Dendritic cell treated with granulocyte-macrophage colony-stimulating factor and Interleukin-4, amounts not matched to agents 40 ng/mL and 50 ng/mL, for 4 days (primary cell): ENCODE results near the gene DHRSX.
A peak's percentile ranks its signal among the peaks of the same experiment; 100 is the strongest.

Experiments
- H3K27ac Mint-ChIP-seq: one replicate; pipeline ENCODE4 v1.8.0; 2022; ENCODE audit warnings: mild to moderate bottlenecking, mixed read lengths
- H3K27me3 Mint-ChIP-seq: one replicate; pipeline ENCODE4 v1.8.0; 2022; ENCODE audit warnings: mild to moderate bottlenecking, mixed read lengths
- H3K36me3 Mint-ChIP-seq: one replicate; pipeline ENCODE4 v1.8.0; 2022; ENCODE audit warnings: low read depth, mixed read lengths
- H3K4me1 Mint-ChIP-seq: one replicate; pipeline ENCODE4 v1.8.0; 2022; ENCODE audit warnings: low read depth, mixed read lengths
- H3K4me3 Mint-ChIP-seq: one replicate; pipeline ENCODE4 v1.8.0; 2022; ENCODE audit warnings: mild to moderate bottlenecking, moderate library complexity, mixed read lengths
- H3K9me3 Mint-ChIP-seq: one replicate; pipeline ENCODE4 v1.8.0; 2022; ENCODE audit warnings: mixed read lengths
- intact Hi-C: fragments of 100-400 bp; cut with micrococcal nuclease; formaldehyde crosslinking; loops from one replicate; pipeline ENCODE4 v1.15.0; 2022

DHRSX gene, protein sequence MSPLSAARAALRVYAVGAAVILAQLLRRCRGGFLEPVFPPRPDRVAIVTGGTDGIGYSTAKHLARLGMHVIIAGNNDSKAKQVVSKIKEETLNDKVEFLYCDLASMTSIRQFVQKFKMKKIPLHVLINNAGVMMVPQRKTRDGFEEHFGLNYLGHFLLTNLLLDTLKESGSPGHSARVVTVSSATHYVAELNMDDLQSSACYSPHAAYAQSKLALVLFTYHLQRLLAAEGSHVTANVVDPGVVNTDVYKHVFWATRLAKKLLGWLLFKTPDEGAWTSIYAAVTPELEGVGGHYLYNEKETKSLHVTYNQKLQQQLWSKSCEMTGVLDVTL

DNA sequence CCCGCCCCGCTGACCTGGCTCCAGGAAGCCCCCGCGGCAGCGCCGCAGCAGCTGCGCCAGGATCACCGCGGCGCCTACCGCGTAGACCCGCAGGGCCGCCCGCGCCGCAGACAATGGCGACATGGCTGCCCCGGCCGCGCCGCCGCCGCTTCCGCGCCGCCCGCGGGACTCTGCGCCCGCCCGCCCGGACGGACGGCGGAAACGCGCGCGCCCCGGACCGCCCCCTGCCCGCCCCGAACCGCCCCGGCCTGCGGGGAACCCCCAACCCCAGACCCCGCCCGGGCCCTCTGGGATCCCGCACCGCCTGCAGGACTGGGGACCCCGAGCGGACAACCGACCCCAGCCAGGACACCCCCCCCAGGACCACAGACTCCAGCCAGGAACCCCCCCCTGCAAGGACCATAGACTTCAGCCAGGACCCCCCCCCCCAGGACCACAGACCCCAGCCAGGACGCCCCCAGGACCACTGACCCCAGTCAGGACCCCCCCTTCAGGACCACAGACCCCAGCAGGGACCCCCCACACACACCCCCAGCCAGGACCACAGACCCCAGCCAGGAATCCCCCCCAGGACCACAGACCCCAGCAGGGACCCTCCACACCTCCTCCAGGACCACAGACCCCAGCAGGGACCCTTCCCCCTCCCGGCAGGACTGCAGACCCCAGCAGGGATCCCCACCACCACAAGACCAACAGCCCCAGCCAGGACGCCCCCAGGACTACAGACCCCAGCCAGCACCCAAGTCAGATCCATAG, at the start of gene DHRSX, which contains the start of gene ZBED1:
DHRSX (minus strand) TSS at position 174 of the 756 bp plus-strand sequence; CDS start at position 123, 51 bp downstream.
ZBED1 (minus strand) TSS at position 174 of the 756 bp plus-strand sequence. CDS start 10,257 bp downstream, outside the sequence.
- no peaks in the 10 kb centered on the region for H3K9me3 Mint-ChIP-seq
- H3K27ac Mint-ChIP-seq: peak within 1 kb of the TSS; percentile 87
- peak within 1 kb of the TSS; percentile 82 for H3K4me3 Mint-ChIP-seq
- peaks cover 20% of the 10 kb centered on the region for H3K4me1 Mint-ChIP-seq
- intact Hi-C loops: loop anchor here (10.0 kb wide), 1 partner anchor 836 kb away; no protein-coding TSS in a partner anchor
- H3K27me3 Mint-ChIP-seq: no peaks in the 10 kb centered on the region
- H3K36me3 Mint-ChIP-seq: peaks cover 9% of the 10 kb centered on the region

GRCh38 chrX:2549876-2550275, 49.1 kb upstream of the DHRSX start:
- intact Hi-C loops: no loop called here
- Mint-ChIP-seq H3K4me1 (no peaks in the 10 kb centered on the region), H3K36me3 (no peaks in the 10 kb centered on the region), H3K4me3 (no peak overlapping the region), H3K9me3 (peaks cover 21% of the 10 kb centered on the region), H3K27me3 (peaks cover 6% of the 10 kb centered on the region), H3K27ac (no peak overlapping the region)

GRCh38 chrX:2548711-2549423, 48.1 kb upstream of the DHRSX start:
- H3K4me3 Mint-ChIP-seq: no peak overlapping the region
- H3K36me3 Mint-ChIP-seq: no peaks in the 10 kb centered on the region
- intact Hi-C loops: no loop called here
- peaks cover 7% of the 10 kb centered on the region for H3K27me3 Mint-ChIP-seq
- no peaks in the 10 kb centered on the region for H3K4me1 Mint-ChIP-seq
- H3K9me3 Mint-ChIP-seq: peaks cover 18% of the 10 kb centered on the region
- no peak overlapping the region for H3K27ac Mint-ChIP-seq

DNA sequence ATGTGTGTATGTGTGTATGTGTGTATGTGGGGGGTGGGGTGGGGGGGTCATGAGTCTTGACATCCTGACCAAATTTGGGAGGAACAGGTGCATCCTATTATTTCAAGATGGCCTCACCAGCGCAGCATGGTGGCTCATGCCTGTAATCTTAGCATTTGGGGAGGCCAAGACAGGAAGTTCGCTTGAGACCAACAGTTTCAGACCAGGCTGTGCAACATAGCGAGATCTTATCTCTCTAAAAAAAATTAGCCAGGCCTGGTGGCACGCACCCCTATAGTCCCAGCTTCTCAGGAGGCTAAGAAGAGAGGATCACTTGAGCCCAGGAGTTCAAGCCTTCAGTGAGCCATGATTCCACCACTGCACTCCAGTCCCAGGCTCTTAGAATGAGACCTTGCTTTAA, 47.0 kb upstream of the DHRSX start:
- H3K27me3 Mint-ChIP-seq: peaks cover 5% of the 10 kb centered on the region
- peaks cover 18% of the 10 kb centered on the region for H3K9me3 Mint-ChIP-seq
- no peak overlapping the region for H3K27ac Mint-ChIP-seq
- no peaks in the 10 kb centered on the region for H3K4me1 Mint-ChIP-seq
- H3K36me3 Mint-ChIP-seq: no peaks in the 10 kb centered on the region
- intact Hi-C loops: no loop called here
- no peak overlapping the region for H3K4me3 Mint-ChIP-seq

GRCh38 chrX:2546496-2546895, 45.7 kb upstream of the DHRSX start:
- H3K4me3 Mint-ChIP-seq: no peak overlapping the region
- intact Hi-C loops: no loop called here
- H3K4me1 Mint-ChIP-seq: no peaks in the 10 kb centered on the region
- H3K27ac Mint-ChIP-seq: no peak overlapping the region
- peaks cover 18% of the 10 kb centered on the region for H3K9me3 Mint-ChIP-seq
- H3K36me3 Mint-ChIP-seq: no peaks in the 10 kb centered on the region
- peaks cover 2% of the 10 kb centered on the region for H3K27me3 Mint-ChIP-seq

DNA sequence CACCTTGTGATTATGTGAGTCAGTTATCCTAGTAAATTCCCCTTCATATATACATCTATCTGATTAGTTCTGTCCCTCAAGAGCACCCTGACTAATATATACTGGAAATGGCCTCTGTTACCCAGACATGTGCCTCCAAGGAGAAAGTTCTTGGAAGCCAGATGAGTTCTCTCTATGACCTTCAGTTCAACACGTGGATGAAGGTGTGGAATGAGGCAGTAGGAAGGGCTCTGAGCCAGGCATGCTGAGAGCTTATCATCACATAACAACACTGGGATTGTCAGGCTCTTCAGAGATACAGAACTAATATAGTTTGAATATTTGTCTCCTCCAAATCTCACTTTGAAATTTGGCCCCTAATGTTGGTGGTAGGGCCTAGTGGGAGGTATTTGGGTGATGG, 44.4 kb upstream of the DHRSX start:
- Mint-ChIP-seq H3K9me3 (peaks cover 18% of the 10 kb centered on the region), H3K27me3 (peaks cover 2% of the 10 kb centered on the region), H3K4me3 (no peak overlapping the region), H3K36me3 (no peaks in the 10 kb centered on the region), H3K4me1 (no peaks in the 10 kb centered on the region), H3K27ac (no peak overlapping the region)
- intact Hi-C loops: no loop called here

DNA sequence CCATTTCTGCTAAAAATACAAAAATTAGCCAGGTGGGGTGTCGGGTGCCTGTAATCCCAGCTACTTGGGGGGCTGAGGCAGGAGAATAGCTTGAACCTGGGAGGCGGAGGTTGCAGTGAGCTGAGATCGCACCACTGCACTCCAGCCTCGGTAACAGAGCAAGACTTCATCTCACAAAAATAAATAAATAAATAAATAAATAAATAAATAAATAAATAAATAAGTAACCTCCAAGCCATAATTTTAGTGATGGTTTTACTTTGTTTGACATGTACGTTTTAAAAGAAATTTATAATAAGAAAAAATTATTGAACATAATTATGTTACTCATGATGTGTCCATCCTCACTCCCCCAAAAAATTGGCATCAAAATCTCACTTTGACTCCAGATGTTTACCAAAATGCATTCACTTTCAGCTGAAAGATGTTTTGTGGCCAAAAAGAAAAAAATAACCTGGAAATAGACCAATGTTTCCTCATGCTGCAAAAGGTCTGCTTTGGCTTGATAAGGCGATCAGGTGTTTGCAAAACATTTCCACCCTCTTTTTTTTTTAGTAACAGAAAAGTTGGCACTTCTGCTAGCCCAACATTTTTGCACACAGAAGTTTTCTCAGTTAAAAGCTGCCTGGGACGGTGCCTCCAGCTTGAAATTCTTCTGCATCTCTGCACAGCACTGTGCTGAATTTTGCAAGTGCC, 42.2 kb upstream of the DHRSX start:
- H3K36me3 Mint-ChIP-seq: no peaks in the 10 kb centered on the region
- intact Hi-C loops: no loop called here
- H3K27ac Mint-ChIP-seq: no peak overlapping the region
- no peak overlapping the region for H3K4me3 Mint-ChIP-seq
- peaks cover 18% of the 10 kb centered on the region for H3K9me3 Mint-ChIP-seq
- peaks cover 5% of the 10 kb centered on the region for H3K4me1 Mint-ChIP-seq
- H3K27me3 Mint-ChIP-seq: peaks cover 3% of the 10 kb centered on the region

DNA sequence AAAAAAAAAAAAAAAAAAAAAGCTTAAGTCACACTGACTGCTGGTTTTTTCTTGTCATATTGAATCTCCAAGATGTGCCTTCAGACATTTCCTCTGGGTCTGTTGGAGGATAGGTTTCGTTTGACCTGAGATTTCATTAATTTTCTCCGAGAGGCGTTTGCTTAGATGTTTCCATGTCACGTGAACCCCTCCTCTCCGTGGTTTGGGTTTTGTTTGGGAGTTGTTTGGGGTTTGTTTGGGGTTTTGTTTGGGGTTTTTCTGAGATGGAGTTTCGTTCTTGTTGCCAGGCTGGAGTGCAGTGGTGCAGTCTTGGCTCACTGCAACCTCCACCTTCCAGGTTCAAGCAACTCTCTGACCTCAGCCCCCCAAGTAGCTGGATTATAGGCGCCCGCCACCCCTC, 40.8 kb upstream of the DHRSX start:
- peaks cover 5% of the 10 kb centered on the region for H3K4me1 Mint-ChIP-seq
- no peak overlapping the region for H3K27ac Mint-ChIP-seq
- no peaks in the 10 kb centered on the region for H3K36me3 Mint-ChIP-seq
- H3K9me3 Mint-ChIP-seq: peaks cover 15% of the 10 kb centered on the region
- H3K4me3 Mint-ChIP-seq: no peak overlapping the region
- intact Hi-C loops: no loop called here
- peaks cover 9% of the 10 kb centered on the region for H3K27me3 Mint-ChIP-seq

DNA sequence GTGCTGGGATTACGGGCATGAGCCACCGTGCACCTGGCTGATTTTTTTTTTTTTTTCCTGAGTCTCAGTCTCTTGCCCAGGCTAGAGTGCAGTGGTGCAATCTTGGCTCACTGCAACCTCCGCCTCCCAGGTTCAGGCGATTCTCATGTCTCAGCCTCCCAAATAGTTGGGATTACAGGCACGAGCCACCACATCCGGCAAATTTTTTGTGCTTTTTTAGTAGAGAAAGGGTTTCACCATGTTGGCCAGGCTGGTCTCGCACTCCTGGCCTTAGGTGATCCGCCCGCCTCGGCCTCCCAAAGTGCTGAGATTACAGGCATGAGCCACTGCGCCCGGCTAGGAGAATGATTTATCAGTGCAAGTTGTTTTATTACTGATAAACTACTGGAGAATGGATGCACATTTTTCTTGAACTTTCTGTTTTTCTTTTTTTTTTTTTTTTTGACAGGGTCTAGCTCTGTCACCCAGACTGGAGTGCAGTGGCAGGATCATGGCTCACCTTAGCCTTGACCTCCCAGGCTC, 39.7 kb upstream of the DHRSX start:
- Mint-ChIP-seq H3K9me3 (peaks cover 4% of the 10 kb centered on the region), H3K27ac (no peak overlapping the region), H3K36me3 (no peaks in the 10 kb centered on the region), H3K4me3 (no peak overlapping the region), H3K27me3 (peaks cover 9% of the 10 kb centered on the region), H3K4me1 (peaks cover 5% of the 10 kb centered on the region)
- intact Hi-C loops: no loop called here

DNA sequence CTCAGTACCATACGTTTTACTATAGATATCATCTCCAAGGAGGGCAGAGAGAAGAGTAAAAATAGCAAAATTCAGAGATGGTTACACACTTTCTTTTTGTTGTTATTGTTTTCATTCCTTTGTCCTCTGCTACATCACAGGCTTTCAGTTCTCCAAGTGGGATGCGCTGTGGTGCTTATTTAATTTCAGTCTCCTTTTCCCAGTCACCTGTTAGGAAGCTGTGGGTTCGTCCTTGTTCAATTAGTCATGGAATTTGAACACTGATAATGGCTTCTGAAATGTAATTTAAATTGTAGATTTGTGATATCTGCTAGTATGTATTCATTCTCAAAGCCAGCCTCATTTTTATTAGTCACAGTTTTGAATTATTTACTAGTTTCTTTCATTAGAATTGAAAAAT, 38.8 kb upstream of the DHRSX start:
- Mint-ChIP-seq H3K27me3 (peaks cover 9% of the 10 kb centered on the region), H3K36me3 (no peaks in the 10 kb centered on the region), H3K9me3 (no peaks in the 10 kb centered on the region), H3K4me3 (no peak overlapping the region), H3K4me1 (peaks cover 5% of the 10 kb centered on the region), H3K27ac (no peak overlapping the region)
- intact Hi-C loops: no loop called here

DNA sequence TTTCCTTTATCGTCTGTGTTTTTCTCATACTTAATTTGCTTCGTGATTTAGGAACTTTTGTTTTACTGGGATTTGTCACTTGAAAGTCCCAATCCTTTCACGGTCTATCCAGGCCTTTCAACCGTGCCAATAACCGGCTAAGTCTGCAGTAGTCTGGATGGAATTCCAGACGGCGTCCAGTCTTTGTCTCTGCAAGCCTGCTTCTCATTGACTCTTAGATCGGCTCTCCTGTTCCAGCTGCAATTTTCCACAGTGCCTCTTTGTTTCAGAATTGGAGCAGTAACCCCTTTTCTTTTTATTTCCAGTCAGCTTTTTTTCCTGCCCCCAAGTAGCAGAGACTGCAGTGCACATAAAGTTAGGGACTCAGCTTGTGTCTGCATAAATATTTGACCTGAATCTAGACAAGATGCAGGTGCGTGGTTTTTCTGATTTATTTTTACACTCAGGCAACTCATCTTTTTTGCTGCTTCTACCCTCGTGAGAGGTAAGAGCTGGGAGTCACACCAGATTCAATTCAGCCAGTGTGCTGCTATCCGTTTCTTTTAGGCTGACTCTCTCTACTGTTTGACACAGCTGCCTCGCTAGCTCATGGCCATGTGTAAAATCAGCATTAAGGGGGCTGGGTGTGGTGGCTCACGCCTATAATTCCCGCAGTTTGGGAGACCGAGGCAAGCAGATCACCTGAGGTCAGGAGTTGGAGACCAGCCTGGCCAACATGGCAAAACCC, 37.4 kb upstream of the DHRSX start:
- peaks cover 5% of the 10 kb centered on the region for H3K4me1 Mint-ChIP-seq
- H3K36me3 Mint-ChIP-seq: no peaks in the 10 kb centered on the region
- no peak overlapping the region for H3K27ac Mint-ChIP-seq
- intact Hi-C loops: no loop called here
- H3K9me3 Mint-ChIP-seq: no peaks in the 10 kb centered on the region
- peaks cover 6% of the 10 kb centered on the region for H3K27me3 Mint-ChIP-seq
- H3K4me3 Mint-ChIP-seq: no peak overlapping the region

DNA sequence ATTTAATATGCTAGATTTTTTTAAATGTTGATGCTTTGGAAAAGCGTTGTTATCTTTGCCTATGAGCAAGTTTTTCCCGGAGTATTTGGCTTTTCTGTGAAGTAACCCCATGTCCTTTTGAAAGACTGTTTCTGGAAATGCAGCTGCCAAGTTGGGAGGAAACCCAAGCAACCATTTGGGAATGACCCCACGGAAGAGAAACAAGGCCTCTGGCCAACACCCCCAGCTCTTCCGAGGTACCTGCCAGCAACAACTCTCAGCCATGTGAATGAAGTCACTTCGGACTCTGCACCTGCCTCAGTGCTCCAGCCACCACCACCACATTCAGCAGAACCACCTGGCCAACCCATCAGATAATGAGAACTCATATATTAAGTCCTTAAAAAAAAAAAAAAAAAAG, 36.2 kb upstream of the DHRSX start:
- intact Hi-C loops: no loop called here
- no peaks in the 10 kb centered on the region for H3K9me3 Mint-ChIP-seq

DNA sequence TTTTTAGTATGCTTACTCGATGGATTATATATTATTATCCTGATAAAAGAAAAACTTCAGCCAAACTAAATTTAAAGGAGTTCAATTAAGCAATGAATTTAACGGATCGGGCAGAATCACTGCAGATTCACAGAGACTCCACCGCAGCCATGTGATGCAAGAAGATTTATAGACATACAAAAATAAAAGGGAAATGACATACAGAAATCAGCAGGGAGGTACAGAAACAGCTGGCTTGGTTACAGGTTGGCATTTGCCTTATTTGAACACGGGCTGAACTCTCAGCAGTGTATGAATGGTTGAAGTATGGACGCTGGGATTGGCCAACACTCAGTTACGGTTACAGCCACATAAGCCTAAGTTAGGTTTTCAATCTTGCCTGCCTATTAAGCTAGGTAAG, 35.4 kb upstream of the DHRSX start:
- Mint-ChIP-seq H3K27me3 (peaks cover 6% of the 10 kb centered on the region), H3K4me3 (no peak overlapping the region), H3K36me3 (no peaks in the 10 kb centered on the region), H3K9me3 (no peaks in the 10 kb centered on the region), H3K4me1 (peaks cover 5% of the 10 kb centered on the region), H3K27ac (no peak overlapping the region)
- intact Hi-C loops: no loop called here

More for the DNA sequence above, 36.2 kb upstream of the DHRSX start:
- Mint-ChIP-seq H3K27ac (no peak overlapping the region), H3K36me3 (no peaks in the 10 kb centered on the region), H3K4me3 (no peak overlapping the region), H3K4me1 (peaks cover 5% of the 10 kb centered on the region), H3K27me3 (peaks cover 6% of the 10 kb centered on the region)
